GM12878 (cell line): ENCODE measurements around the gene SERPINE1. TPM values are rescaled to one million over a fixed set of nuclear protein-coding genes. Genes with fewer than 3 reads are reported as not detected.

Experiments used
- ATAC-seq: fragments of 200-7000 bp; cut with Tn5 transposase; 3 replicates; pipeline ENCODE4 v1.9.1; 2020; ENCODE audit warnings: mild to moderate bottlenecking, moderate library complexity
- BruUV-seq: library from RNA; stranded (reverse); fragments of 400-500 nt; replicated peaks from 2 replicates; lab custom pipeline; 2021; lab: Mats Ljungman, UMichigan
- CTCF ChIA-PET: fragments of 300-600 bp; sonication (Branson Sonifier 250); formaldehyde crosslinking; extraction: SDS; loops from one replicate; lab custom pipeline; 2021; ENCODE audit warnings: inconsistent platforms; lab: Yijun Ruan, JAX
- POLR2A ChIA-PET: fragments of 350-600 bp; formaldehyde crosslinking; extraction: SDS; loops from one replicate; lab custom pipeline; 2021; ENCODE audit warnings: inconsistent platforms; lab: Charles Lee
- RAD21 ChIA-PET: fragments of 300-600 bp; sonication (Branson Sonifier 250); formaldehyde crosslinking; loops from one replicate; lab custom pipeline; 2023; ENCODE audit warnings: antibody characterized with exemption; ENCODE audit not compliant: unreplicated experiment; lab: Charles Lee
- SMC1A ChIA-PET: fragments of 300-600 bp; sonication (Branson Sonifier 250); formaldehyde crosslinking; loops from one replicate; lab custom pipeline; 2023; ENCODE audit not compliant: unreplicated experiment, uncharacterized antibody; lab: Charles Lee
- DNase-seq: peaks from one replicate; pipeline ENCODE4 v3.0.0-alpha.2; 2011; ENCODE audit warnings: low read depth, low spot score
- FAIRE-seq: peaks from 3 replicates; lab custom pipeline; 2011; peaks lifted over from hg19 to GRCh38; lab: Jason Lieb, UNC
- H2AFZ ChIP-seq: 2 replicates; pipeline ENCODE4 v1.6.0; 2011; ENCODE audit warnings: low read depth, low read length, control low read depth; ENCODE audit not compliant: control insufficient read depth
- H3K27ac ChIP-seq: 2 replicates; pipeline ENCODE4 v1.5.1; 2011; ENCODE audit warnings: control low read depth; ENCODE audit not compliant: control insufficient read depth, insufficient read depth
- H3K27me3 ChIP-seq, 2 experiments: replicated peaks in 1 of 2; 2 replicates each; pipeline versions ENCODE4 v1.6.0 to v1.6.1; 2011; ENCODE audit warnings: low read length in 1 of 2; ENCODE audit not compliant: control insufficient read depth in 2 of 2, insufficient read depth in 2 of 2
- H3K36me3 ChIP-seq, 2 experiments: 2 replicates each; pipeline ENCODE4 v1.5.1; 2011; ENCODE audit warnings: low read length in 1 of 2; ENCODE audit not compliant: control insufficient read depth in 2 of 2, insufficient read depth in 2 of 2
- H3K4me1 ChIP-seq: 2 replicates; pipeline ENCODE4 v1.6.1; 2011; ENCODE audit warnings: mild to moderate bottlenecking, low read length, moderate library complexity, mixed read lengths; ENCODE audit not compliant: control insufficient read depth, insufficient read depth
- H3K4me2 ChIP-seq: 2 replicates; pipeline ENCODE4 v1.6.0; 2011; ENCODE audit warnings: control low read depth; ENCODE audit not compliant: control insufficient read depth, insufficient read depth
- H3K4me3 ChIP-seq: fragments of 200-600 bp; sonication (generic); 2 replicates; pipeline ENCODE4 v1.5.1; 2016
- H3K79me2 ChIP-seq: 2 replicates; pipeline ENCODE4 v1.6.0; 2011; ENCODE audit warnings: low read length; ENCODE audit not compliant: control insufficient read depth, insufficient read depth
- H3K9ac ChIP-seq: 2 replicates; pipeline ENCODE4 v1.8.0; 2011; ENCODE audit warnings: low read length, control low read depth, mixed read lengths; ENCODE audit not compliant: control insufficient read depth, insufficient read depth
- H3K9me3 ChIP-seq: replicated peaks from 3 replicates; pipeline ENCODE4 v1.5.1; 2011; ENCODE audit warnings: mild to moderate bottlenecking, low read length; ENCODE audit not compliant: control insufficient read depth, insufficient read depth
- H4K20me1 ChIP-seq: 2 replicates; pipeline ENCODE4 v1.6.0; 2011; ENCODE audit not compliant: control insufficient read depth, insufficient read depth
- BHLHE40 ChIP-seq, 2 experiments: fragments of 450-650 bp in 1 of 2; IDR thresholded peaks; 2 replicates each; pipeline ENCODE4 v1.6.1; 2011 to 2017; ENCODE audit warnings: low read depth in 2 of 2, borderline replicate concordance in 1 of 2, improper control_type of control experiment in 1 of 2, low read length in 1 of 2, mild to moderate bottlenecking in 1 of 2
- EP300 ChIP-seq, 2 experiments: fragments of 150-350 bp in 1 of 2; IDR thresholded peaks; 2 replicates each; pipeline ENCODE4 v1.6.1; 2011 to 2012; ENCODE audit warnings: low read depth in 2 of 2, low read length in 2 of 2, borderline replicate concordance in 1 of 2, improper control_type of control experiment in 1 of 2, inconsistent platforms in 1 of 2; ENCODE audit not compliant: control insufficient read depth in 1 of 2
- IRF3 ChIP-seq: fragments of 450-650 bp; IDR thresholded peaks from 2 replicates; pipeline ENCODE4 v1.6.1; 2014; ENCODE audit warnings: mild to moderate bottlenecking
- NR2C1 ChIP-seq: fragments of 450-650 bp; IDR thresholded peaks from 2 replicates; pipeline ENCODE4 v1.6.1; 2017; ENCODE audit warnings: antibody characterized with exemption, mild to moderate bottlenecking, moderate library complexity
- SIN3A ChIP-seq: IDR thresholded peaks from 2 replicates; pipeline ENCODE4 v1.6.1; 2012; ENCODE audit warnings: low read depth, low read length, improper control_type of control experiment
- SMAD5 ChIP-seq: IDR thresholded peaks from 2 replicates; pipeline ENCODE4 v1.6.1; 2016; ENCODE audit warnings: antibody characterized with exemption, low read depth
- SMC3 ChIP-seq: IDR thresholded peaks from 2 replicates; pipeline ENCODE4 v1.6.1; 2011; ENCODE audit warnings: low read length, improper control_type of control experiment, borderline replicate concordance
- SUZ12 ChIP-seq: fragments of 200-600 bp; sonication (generic); IDR thresholded peaks from one replicate; pipeline ENCODE4 v1.6.1; 2018; ENCODE audit warnings: antibody characterized with exemption, mild to moderate bottlenecking; ENCODE audit not compliant: unreplicated experiment
- ZBTB11 ChIP-seq: fragments of 450-650 bp; formaldehyde crosslinking; IDR thresholded peaks from 2 replicates; pipeline ENCODE4 v1.5.0; 2022; ENCODE audit warnings: mild to moderate bottlenecking, missing genetic modification characterization
- ZNF217 ChIP-seq: fragments of 450-650 bp; IDR thresholded peaks from 2 replicates; pipeline ENCODE4 v1.6.1; 2017; ENCODE audit warnings: antibody characterized with exemption, mild to moderate bottlenecking
- WGBS: methylation state at CpG from one replicate; pipeline ENCODE4 v1.1.6; 2016; ENCODE audit warnings: low lambda C conversion rate; ENCODE audit not compliant: insufficient replicate concordance, insufficient coverage; ENCODE audit errors: missing lambda C conversion rate; 5-methylcytosine and 5-hydroxymethylcytosine counted together
- in situ Hi-C: fragments of 300-500 bp; cut with MboI; formaldehyde crosslinking; loops from 9 replicates; pipeline ENCODE4 v1.14.3; 2018; ENCODE audit warnings: mixed read lengths
- intact Hi-C: fragments of 100-400 bp; cut with micrococcal nuclease; formaldehyde crosslinking; loops from one replicate; pipeline ENCODE4 v1.14.2; 2022; ENCODE audit not compliant: unreplicated experiment
- polyA plus RNA-seq, 11 experiments: library from polyadenylated mRNA; depleted of rRNA in 4 of 11; unstranded in 6 of 11; stranded (reverse) in 5 of 11; fragments of >200 nt; fragmentation: Nextera tagmentation in 4 of 11; fragmentation: Illumina TruSeq in 1 of 11; extraction: Ambion mirVana in 4 of 11; extraction: Trizol in 1 of 11; gene quantifications; 1 replicate in 1 of 11; 2 replicates in 10 of 11; pipeline versions ENCODE4 v1.2.1 to v1.2.3, GENCODE V29; 2011 to 2016; ENCODE audit warnings: inconsistent platforms in 2 of 11, missing spikeins in 2 of 11, low read depth in 1 of 11
- total RNA-seq, 4 experiments: library from RNA; depleted of rRNA in 3 of 4; stranded (reverse); fragments of >200 nt in 3 of 4; fragmentation: Illumina TruSeq in 1 of 4; extraction: Trizol in 1 of 4; gene quantifications; 2 replicates each; pipeline versions ENCODE4 v1.2.1 to v1.2.3, GENCODE V29; 2013 to 2021

SERPINE1 gene
- total and polyA plus RNA-seq, 10 of the 15 experiments (the other 5 are each of a cell fraction or from before 2014, with no cell fraction given): 0.20 to 2.4 (median 0.44) TPM

DNA sequence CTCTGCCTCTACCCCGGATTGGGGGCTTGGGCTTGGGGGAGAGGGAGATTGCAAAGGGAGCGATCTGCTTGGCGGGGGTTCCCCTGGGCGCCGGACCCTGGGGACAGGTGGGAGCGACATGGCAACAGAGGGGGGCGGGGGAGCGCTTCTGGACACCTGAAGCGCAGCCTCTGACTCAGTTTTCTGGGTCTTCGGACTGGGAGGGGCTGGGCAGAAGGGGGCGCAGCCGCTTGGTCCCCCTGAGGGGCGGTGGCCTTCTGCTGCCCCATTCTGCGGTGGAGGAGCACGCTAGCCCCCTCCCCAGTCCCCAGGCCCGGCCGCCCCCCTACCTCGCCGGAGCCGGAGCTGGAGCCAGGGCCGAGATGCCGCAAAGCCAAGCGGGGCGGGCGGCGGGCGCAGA, 52.8 kb downstream of the SERPINE1 start:
- ChIA-PET CTCF (interaction anchor here (1.9 kb wide), 1 partner anchor 13 kb away, joined by 6 read pairs; no protein-coding TSS in a partner anchor), RAD21 (no interaction called here), SMC1A (no interaction called here), POLR2A (no interaction called here)
- TF ChIP-seq ZNF217 (no peak), SUZ12 (peak; percentile 67)
- Histone ChIP-seq H3K9ac (no peak overlapping the region), H3K4me3 (no peak overlapping the region), H4K20me1 (no peaks in the 10 kb centered on the region), H3K36me3 (no peaks in the 10 kb centered on the region), H3K9me3 (no peaks in the 10 kb centered on the region), H3K27me3 (peaks cover 6 to 14% of the 10 kb centered on the region in 2 experiments), H3K4me1 (no peaks in the 10 kb centered on the region), H3K27ac (no peak overlapping the region), H2AFZ (no peak overlapping the region), H3K79me2 (no peaks in the 10 kb centered on the region), H3K4me2 (no peak overlapping the region)
- ATAC-seq (no peak), FAIRE-seq (no peak), DNase-seq (no peak)
- no TSS peak for BruUV-seq
- in situ Hi-C loops (no loop called here), intact Hi-C loops (no loop called here)
- WGBS: 21% methylated on average over 20 of the region's 27 CpGs

DNA sequence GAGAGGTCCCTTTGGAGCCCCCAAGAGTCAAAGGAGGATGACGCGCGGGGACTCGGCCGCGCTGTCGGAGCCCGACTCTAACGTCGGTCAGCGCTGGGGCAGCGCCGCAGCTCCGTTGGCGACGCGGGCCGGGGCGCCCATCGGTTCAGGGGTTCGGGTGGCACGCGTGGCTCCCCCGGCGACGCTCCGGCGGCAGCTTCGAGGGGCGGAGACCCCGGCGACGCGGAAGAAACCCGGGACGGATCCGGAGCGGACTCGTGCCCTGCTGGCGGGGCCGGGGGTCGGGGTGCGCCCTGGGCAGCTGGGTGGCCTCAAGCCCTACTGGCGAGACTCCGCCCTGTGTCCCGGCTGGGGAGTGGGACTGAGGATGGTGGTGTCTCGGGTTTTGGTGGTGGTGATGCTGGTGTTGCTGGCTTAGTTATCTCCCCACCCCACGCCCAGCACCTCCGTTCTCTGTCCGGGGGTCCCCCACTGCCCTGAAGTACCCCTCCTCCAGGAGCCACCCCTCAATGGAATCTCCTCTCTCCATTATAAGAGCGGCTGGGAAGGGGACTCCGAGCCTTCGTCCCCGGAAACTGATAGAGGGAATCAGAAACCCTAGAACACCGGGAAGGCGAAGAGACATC, 53.3 kb downstream of the SERPINE1 start, which contains the start of gene NAT16:
NAT16 (minus strand) TSS at position 164 of the 626 bp plus-strand sequence. CDS start 5,486 bp downstream, outside the sequence.
- FAIRE-seq (no peak), ATAC-seq (no peak), DNase-seq (no peak)
- no peaks in the 10 kb centered on the region for H3K36me3 ChIP-seq
- no peaks in the 10 kb centered on the region for H4K20me1 ChIP-seq
- H3K4me3 ChIP-seq: no peak within 1 kb of the TSS
- SMC1A ChIA-PET: no interaction called here
- intact Hi-C loops (no loop called here), in situ Hi-C loops (no loop called here)
- H3K9ac ChIP-seq: no peak within 1 kb of the TSS
- no TSS peak for BruUV-seq
- H3K4me2 ChIP-seq: no peak within 1 kb of the TSS
- no peak for TF ChIP-seq NR2C1
- no peak for TF ChIP-seq SIN3A
- no peak for TF ChIP-seq ZBTB11
- no peak for TF ChIP-seq BHLHE40 (IDR thresholded peaks at IDR 0.05; ENCODE audit: borderline replicate concordance in 1 of 2, low read depth in 2 of 2, low read length in 1 of 2)
- no peak for TF ChIP-seq SMAD5
- no peak for TF ChIP-seq EP300 (IDR thresholded peaks at IDR 0.05; ENCODE audit: borderline replicate concordance in 1 of 2, control insufficient read depth in 1 of 2, low read depth in 2 of 2, low read length in 2 of 2)
- no peak for TF ChIP-seq SMC3
- TF ChIP-seq IRF3: no peak
- WGBS: 15% methylated on average over 29 of the region's 56 CpGs
- no peak within 1 kb of the TSS for H2AFZ ChIP-seq
- RAD21 ChIA-PET: no interaction called here
- no peak within 1 kb of the TSS for H3K27ac ChIP-seq
- no peaks in the 10 kb centered on the region for H3K9me3 ChIP-seq
- no peaks in the 10 kb centered on the region for H3K4me1 ChIP-seq
- POLR2A ChIA-PET: no interaction called here
- CTCF ChIA-PET: interaction anchor here (1.9 kb wide), 1 partner anchor 13 kb away, joined by 6 read pairs; no protein-coding TSS in a partner anchor
- H3K79me2 ChIP-seq: no peaks in the 10 kb centered on the region
- peaks cover 6 to 14% of the 10 kb centered on the region in 2 experiments for H3K27me3 ChIP-seq
